OCI-LY7 (cell line): Measurements from ENCODE around the gene SMG6. TPM values are rescaled to one million over a fixed set of nuclear protein-coding genes. Genes with fewer than 3 reads are reported as not detected.

Experiments
- BruUV-seq: library from RNA; stranded (reverse); fragments of 400-500 nt; replicated peaks from 2 replicates; lab custom pipeline; 2021; lab: Mats Ljungman, UMichigan
- CTCF ChIA-PET: fragments of 300-600 bp; sonication (Branson Sonifier 250); formaldehyde crosslinking; loops from one replicate; lab custom pipeline; 2022; ENCODE audit warnings: antibody characterized with exemption; ENCODE audit not compliant: unreplicated experiment; lab: Charles Lee
- POLR2A ChIA-PET: fragments of 300-600 bp; sonication (Branson Sonifier 250); formaldehyde crosslinking; loops from one replicate; lab custom pipeline; 2022; ENCODE audit warnings: antibody characterized with exemption; lab: Charles Lee
- DNase-seq: peaks from one replicate; pipeline ENCODE4 v3.0.0-alpha.2; 2015; ENCODE audit warnings: low spot score
- H2AFZ ChIP-seq: fragments of 200-600 bp; sonication (generic), shearing (Covaris generic); 2 replicates; pipeline ENCODE4 v1.6.1; 2014; ENCODE audit warnings: mild to moderate bottlenecking, antibody characterized with exemption, low read length, moderate library complexity
- H3K27ac ChIP-seq: fragments of 200-600 bp; sonication (generic); 2 replicates; pipeline ENCODE4 v1.5.1; 2014; ENCODE audit warnings: mixed run types, low read depth, mild to moderate bottlenecking, moderate library complexity, low read length, inconsistent platforms; ENCODE audit not compliant: poor library complexity, severe bottlenecking
- H3K36me3 ChIP-seq: fragments of 200-600 bp; sonication (generic); 2 replicates; pipeline ENCODE4 v1.6.1; 2014; ENCODE audit warnings: mild to moderate bottlenecking, antibody characterized with exemption, low read length, moderate library complexity, mixed read lengths; ENCODE audit not compliant: insufficient read depth
- H3K4me1 ChIP-seq: fragments of 200-600 bp; sonication (generic); 2 replicates; pipeline ENCODE4 v1.5.1; 2014; ENCODE audit warnings: mild to moderate bottlenecking, low read length; ENCODE audit not compliant: insufficient read depth, poor library complexity, severe bottlenecking
- H3K4me2 ChIP-seq: fragments of 200-600 bp; sonication (generic); 2 replicates; pipeline ENCODE4 v1.6.1; 2014; ENCODE audit warnings: mild to moderate bottlenecking, low read length
- H3K4me3 ChIP-seq: fragments of 200-600 bp; sonication (generic); 2 replicates; pipeline ENCODE4 v1.5.1; 2014; ENCODE audit warnings: mild to moderate bottlenecking, low read depth, low read length; ENCODE audit not compliant: poor library complexity, severe bottlenecking
- H3K79me2 ChIP-seq: fragments of 200-600 bp; sonication (generic); 2 replicates; pipeline ENCODE4 v1.6.1; 2016; ENCODE audit warnings: low read depth, mild to moderate bottlenecking, low read length, moderate library complexity, mixed read lengths; ENCODE audit not compliant: insufficient read depth
- H3K9me2 ChIP-seq: fragments of 200-600 bp; sonication (generic); 2 replicates; pipeline ENCODE4 v1.6.1; 2016; ENCODE audit warnings: mild to moderate bottlenecking, low read length, mixed read lengths; ENCODE audit not compliant: insufficient read depth
- H3K9me3 ChIP-seq: fragments of 200-600 bp; sonication (generic); 2 replicates; pipeline ENCODE4 v1.6.1; 2014; ENCODE audit warnings: mild to moderate bottlenecking, mixed run types, low read length, mixed read lengths
- H4K20me1 ChIP-seq: fragments of 200-600 bp; sonication (generic); 2 replicates; pipeline ENCODE4 v1.6.1; 2014; ENCODE audit warnings: mild to moderate bottlenecking, antibody characterized with exemption, low read length, moderate library complexity, mixed read lengths; ENCODE audit not compliant: insufficient read depth
- CTCF ChIP-seq: fragments of 200-600 bp; sonication (generic); conservative IDR thresholded peaks from 2 replicates; pipeline ENCODE4 v1.5.1; 2014; ENCODE audit warnings: mild to moderate bottlenecking, antibody characterized with exemption, low read length, moderate library complexity, mixed read lengths
- EZH2phosphoT487 ChIP-seq: fragments of 200-600 bp; sonication (generic); IDR thresholded peaks from 2 replicates; pipeline ENCODE4 v1.6.1; 2018; ENCODE audit warnings: low read depth, borderline replicate concordance, mild to moderate bottlenecking, mixed run types, antibody characterized with exemption, low read length, moderate library complexity, mixed read lengths
- intact Hi-C: fragments of 100-400 bp; cut with micrococcal nuclease; formaldehyde crosslinking; loops from one replicate; pipeline ENCODE4 v1.10.0; 2022; ENCODE audit not compliant: unreplicated experiment
- total RNA-seq, 2 experiments: library from RNA; depleted of rRNA in 1 of 2; stranded (reverse); fragments of >200 nt in 1 of 2; shearing (Covaris generic) in 1 of 2; gene quantifications; 2 replicates each; pipeline ENCODE4 v1.2.3, GENCODE V29; 2014 to 2022

Gene SMG6
- total RNA-seq, 2 experiments from 2014 or later = 12.5 to 17.8 TPM

- no peak overlapping the region for H3K27ac ChIP-seq
- intact Hi-C loops = no loop called here
- no TSS peak for BruUV-seq
- no peaks in the 10 kb centered on the region for H4K20me1 ChIP-seq
- H3K36me3 ChIP-seq = peaks cover 21% of the 10 kb centered on the region
- no peak overlapping the region for H3K4me3 ChIP-seq
- H3K9me3 ChIP-seq = no peaks in the 10 kb centered on the region
- H3K9me2 ChIP-seq = no peaks in the 10 kb centered on the region
- H3K79me2 ChIP-seq = no peaks in the 10 kb centered on the region
- POLR2A ChIA-PET = no interaction called here
- TF ChIP-seq CTCF = no peak
- TF ChIP-seq EZH2phosphoT487 = no peak
- H3K4me2 ChIP-seq = no peak overlapping the region
- no peak for DNase-seq
- CTCF ChIA-PET = no interaction called here
- H2AFZ ChIP-seq = no peak overlapping the region
- peaks cover 19% of the 10 kb centered on the region for H3K4me1 ChIP-seq
Measured at GRCh38 chr17:2233441-2233947, 70.1 kb downstream of the SMG6 start.

DNA sequence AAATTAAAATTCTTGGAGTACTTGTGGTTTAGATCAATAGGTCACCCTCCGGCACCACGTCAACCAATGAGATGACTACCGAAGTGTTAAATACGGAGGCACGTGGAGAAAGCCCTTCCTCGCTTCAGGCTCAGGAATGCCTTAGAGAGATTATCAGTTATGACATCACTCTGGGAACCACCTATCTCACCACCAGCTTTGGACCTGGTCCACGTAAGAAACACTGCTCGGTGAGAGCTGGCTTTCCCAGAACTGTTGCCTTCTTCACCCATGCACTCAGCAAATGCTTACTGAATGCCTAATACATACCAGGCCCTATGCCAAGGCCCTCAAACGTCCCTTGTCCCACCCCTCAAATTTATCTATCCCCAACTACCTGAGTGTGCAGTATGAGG lies 71.3 kb downstream of the SMG6 start:
- Histone ChIP-seq H3K9me2 (no peaks in the 10 kb centered on the region), H4K20me1 (no peaks in the 10 kb centered on the region), H3K36me3 (peaks cover 14% of the 10 kb centered on the region), H3K79me2 (no peaks in the 10 kb centered on the region), H3K4me2 (no peak overlapping the region), H2AFZ (no peak overlapping the region), H3K4me1 (peaks cover 10% of the 10 kb centered on the region), H3K9me3 (no peaks in the 10 kb centered on the region), H3K4me3 (no peak overlapping the region), H3K27ac (no peak overlapping the region)
- TF ChIP-seq EZH2phosphoT487 = no peak
- TF ChIP-seq CTCF = no peak
- no peak for DNase-seq
- BruUV-seq = no TSS peak
- CTCF ChIA-PET = no interaction called here
- intact Hi-C loops = no loop called here
- POLR2A ChIA-PET = no interaction called here

- BruUV-seq = no TSS peak
- intact Hi-C loops = no loop called here
- DNase-seq = no peak
- no peak overlapping the region for H2AFZ ChIP-seq
- no peak overlapping the region for H3K27ac ChIP-seq
- ChIA-PET POLR2A (interaction anchor here (1.2 kb wide), 1 partner anchor 21 kb away, joined by 5 read pairs; no protein-coding TSS in a partner anchor), CTCF (no interaction called here)
- peaks cover under 1% of the 10 kb centered on the region for H3K4me1 ChIP-seq
- H3K4me2 ChIP-seq = no peak overlapping the region
- no peaks in the 10 kb centered on the region for H4K20me1 ChIP-seq
- H3K9me2 ChIP-seq = no peaks in the 10 kb centered on the region
- no peaks in the 10 kb centered on the region for H3K9me3 ChIP-seq
- H3K36me3 ChIP-seq = peaks cover 8% of the 10 kb centered on the region
- H3K4me3 ChIP-seq = no peak overlapping the region
- H3K79me2 ChIP-seq = no peaks in the 10 kb centered on the region
- no peak for TF ChIP-seq EZH2phosphoT487
- TF ChIP-seq CTCF = no peak
Measured at GRCh38 chr17:2230877-2231276, 72.7 kb downstream of the SMG6 start.
